Activated CD8-positive, alpha-beta memory T cell treated with anti-CD3 and anti-CD28 coated beads for 24 hours (primary cell): ENCODE measurements around the gene PRICKLE3.

Experiments used
- DNase-seq: peaks from one replicate; pipeline ENCODE4 v3.0.0-alpha.2; 2020

PRICKLE3 gene

GRCh38 chrX:49186125-49187027 lies at the start of gene PRICKLE3:
TSS of gene PRICKLE3 (minus strand) at chrX:49186373. CDS start at chrX:49186297, 76 bp downstream.
- peak; percentile 86 for DNase-seq

GRCh38 chrX:49233887-49234555 lies 47.8 kb upstream of the PRICKLE3 start:
- no peak for DNase-seq

- DNase-seq = no peak
These were observed 47.0 kb upstream of the PRICKLE3 start, which contains the start of gene CACNA1F for GRCh38 chrX:49233176-49233575. TSS of gene CACNA1F (minus strand) at chrX:49233340. CDS start at chrX:49233309, 31 bp downstream.

- DNase-seq = no peak
These were observed 46.4 kb upstream of the PRICKLE3 start for GRCh38 chrX:49232525-49232924.

- DNase-seq = no peak
These were observed 45.3 kb upstream of the PRICKLE3 start for GRCh38 chrX:49231333-49232000.

- DNase-seq = peak; percentile 79
These were observed 44.5 kb upstream of the PRICKLE3 start for GRCh38 chrX:49230500-49231232.

- no peak for DNase-seq
These were observed 42.0 kb upstream of the PRICKLE3 start for GRCh38 chrX:49228185-49228584.

- no peak for DNase-seq
These were observed 41.6 kb upstream of the PRICKLE3 start for GRCh38 chrX:49227726-49228125.

- no peak for DNase-seq
These were observed 40.8 kb upstream of the PRICKLE3 start for GRCh38 chrX:49226946-49227345.

GRCh38 chrX:49225858-49226257 lies 39.7 kb upstream of the PRICKLE3 start:
- no peak for DNase-seq

GRCh38 chrX:49221868-49222267 lies 35.7 kb upstream of the PRICKLE3 start:
- DNase-seq = no peak

GRCh38 chrX:49220100-49220499 lies 33.9 kb upstream of the PRICKLE3 start:
- DNase-seq = no peak

GRCh38 chrX:49214996-49215526 lies 28.9 kb upstream of the PRICKLE3 start:
- DNase-seq = no peak

GRCh38 chrX:49214416-49214815 lies 28.2 kb upstream of the PRICKLE3 start:
- no peak for DNase-seq

GRCh38 chrX:49212861-49213260 lies 26.7 kb upstream of the PRICKLE3 start:
- no peak for DNase-seq

- DNase-seq = no peak
These were observed 26.0 kb upstream of the PRICKLE3 start for GRCh38 chrX:49212209-49212608.

- no peak for DNase-seq
These were observed 24.9 kb upstream of the PRICKLE3 start for GRCh38 chrX:49211074-49211473.

GRCh38 chrX:49210406-49210805 lies 24.2 kb upstream of the PRICKLE3 start:
- no peak for DNase-seq

- DNase-seq = no peak
These were observed 23.5 kb upstream of the PRICKLE3 start for GRCh38 chrX:49209434-49210251.

- no peak for DNase-seq
These were observed 22.2 kb upstream of the PRICKLE3 start for GRCh38 chrX:49208399-49208798.

- DNase-seq = no peak
These were observed 20.4 kb upstream of the PRICKLE3 start for GRCh38 chrX:49206543-49206942.

- no peak for DNase-seq
These were observed 19.3 kb upstream of the PRICKLE3 start for GRCh38 chrX:49205443-49205842.
